Activated CD8-positive, alpha-beta memory T cell treated with anti-CD3 and anti-CD28 coated beads, Interleukin-2, amount 50 U/mL, for 24 hours (primary cell): Measurements from ENCODE around the gene INO80D.
"Not testable (repeated sequence)": the region's sequence is repeated elsewhere in the genome, so short reads cannot be mapped to it uniquely, and the experiment has no call there.

ENCODE experiments used
- DNase-seq: peaks from one replicate; pipeline ENCODE4 v3.0.0-alpha.2; 2020; ENCODE audit errors: extremely low read depth

Gene INO80D, protein sequence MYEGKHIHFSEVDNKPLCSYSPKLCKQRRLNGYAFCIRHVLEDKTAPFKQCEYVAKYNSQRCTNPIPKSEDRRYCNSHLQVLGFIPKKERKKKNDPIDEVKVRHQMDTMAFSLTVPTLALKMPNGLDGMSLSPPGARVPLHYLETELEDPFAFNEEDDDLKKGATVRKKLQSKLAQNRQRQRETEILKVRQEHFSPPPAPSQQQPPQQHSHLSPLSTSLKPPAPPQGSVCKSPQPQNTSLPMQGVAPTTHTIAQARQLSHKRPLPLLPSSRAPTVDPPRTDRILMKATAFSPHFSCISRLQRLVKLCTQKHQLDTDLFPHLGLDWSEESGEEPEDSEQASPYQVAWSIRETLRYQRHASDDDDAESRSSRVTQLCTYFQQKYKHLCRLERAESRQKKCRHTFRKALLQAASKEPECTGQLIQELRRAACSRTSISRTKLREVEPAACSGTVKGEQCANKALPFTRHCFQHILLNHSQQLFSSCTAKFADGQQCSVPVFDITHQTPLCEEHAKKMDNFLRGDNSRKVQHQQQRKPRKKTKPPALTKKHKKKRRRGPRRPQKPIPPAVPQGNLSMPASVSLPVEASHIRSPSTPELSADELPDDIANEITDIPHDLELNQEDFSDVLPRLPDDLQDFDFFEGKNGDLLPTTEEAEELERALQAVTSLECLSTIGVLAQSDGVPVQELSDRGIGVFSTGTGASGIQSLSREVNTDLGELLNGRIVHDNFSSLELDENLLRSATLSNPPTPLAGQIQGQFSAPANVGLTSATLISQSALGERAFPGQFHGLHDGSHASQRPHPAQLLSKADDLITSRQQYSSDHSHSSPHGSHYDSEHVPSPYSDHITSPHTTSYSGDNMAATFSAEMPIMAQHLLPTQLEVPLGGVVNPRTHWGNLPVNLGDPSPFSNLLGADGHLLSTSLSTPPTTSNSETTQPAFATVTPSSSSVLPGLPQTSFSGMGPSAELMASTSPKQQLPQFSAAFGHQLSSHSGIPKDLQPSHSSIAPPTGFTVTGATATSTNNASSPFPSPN

GRCh38 chr2:206085742-206086445, at the start of gene INO80D:
TSS of gene INO80D (minus strand) at chr2:206086174. CDS start at chr2:206063016, 23,158 bp downstream.
- peak; percentile 60 for DNase-seq

GRCh38 chr2:206127656-206128055, 41.7 kb upstream of the INO80D start:
- no peak for DNase-seq

- DNase-seq: no peak
Observed at GRCh38 chr2:206125901-206126300, 39.9 kb upstream of the INO80D start.

DNA sequence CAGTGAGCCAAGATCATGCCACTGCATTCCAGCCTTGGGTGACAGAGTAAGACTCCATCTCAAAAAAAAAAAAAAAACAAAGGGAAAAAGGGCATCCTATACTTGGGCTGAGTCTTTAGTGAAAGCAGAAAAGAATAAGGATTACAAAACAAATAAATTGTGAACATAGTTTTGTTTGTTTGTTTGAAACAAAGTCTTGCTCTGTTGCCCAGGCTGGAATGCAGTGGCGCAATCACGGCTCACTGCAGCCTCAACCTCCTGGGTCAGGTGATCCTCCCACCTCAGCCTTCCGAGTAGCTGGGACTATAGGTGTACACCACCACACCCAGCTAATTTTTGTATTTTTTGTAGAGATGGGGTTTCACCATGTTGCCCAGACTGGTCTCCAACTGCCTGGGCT, 36.6 kb upstream of the INO80D start:
- not testable (repeated sequence) for DNase-seq

GRCh38 chr2:206116278-206116677, 30.3 kb upstream of the INO80D start:
- DNase-seq: no peak

DNA sequence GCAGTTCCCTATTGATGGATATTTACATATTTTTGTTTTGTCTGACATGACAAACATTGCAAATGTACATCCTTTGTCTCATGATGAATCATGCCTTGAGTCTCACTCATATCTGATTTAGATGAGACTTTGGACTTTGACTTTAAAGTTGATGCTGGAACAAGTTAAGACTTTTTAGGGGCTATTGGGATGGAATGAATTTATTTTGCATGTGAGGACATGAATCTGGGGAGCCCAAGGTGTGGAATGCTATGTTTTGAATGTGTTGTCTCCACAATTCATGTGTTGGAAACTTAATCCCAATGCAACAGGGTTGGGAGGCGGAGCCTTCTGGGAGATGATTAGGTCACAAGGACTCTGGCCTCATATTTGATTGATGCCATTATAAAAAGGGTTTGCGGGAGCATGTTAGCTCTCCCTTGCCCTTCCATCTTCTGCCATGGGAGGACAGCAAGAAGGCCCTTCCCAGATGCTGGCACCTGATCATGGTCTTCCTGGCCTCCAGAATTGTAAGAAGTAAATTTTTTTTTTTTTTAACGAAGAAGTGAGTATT, 29.1 kb upstream of the INO80D start:
- DNase-seq: no peak

DNA sequence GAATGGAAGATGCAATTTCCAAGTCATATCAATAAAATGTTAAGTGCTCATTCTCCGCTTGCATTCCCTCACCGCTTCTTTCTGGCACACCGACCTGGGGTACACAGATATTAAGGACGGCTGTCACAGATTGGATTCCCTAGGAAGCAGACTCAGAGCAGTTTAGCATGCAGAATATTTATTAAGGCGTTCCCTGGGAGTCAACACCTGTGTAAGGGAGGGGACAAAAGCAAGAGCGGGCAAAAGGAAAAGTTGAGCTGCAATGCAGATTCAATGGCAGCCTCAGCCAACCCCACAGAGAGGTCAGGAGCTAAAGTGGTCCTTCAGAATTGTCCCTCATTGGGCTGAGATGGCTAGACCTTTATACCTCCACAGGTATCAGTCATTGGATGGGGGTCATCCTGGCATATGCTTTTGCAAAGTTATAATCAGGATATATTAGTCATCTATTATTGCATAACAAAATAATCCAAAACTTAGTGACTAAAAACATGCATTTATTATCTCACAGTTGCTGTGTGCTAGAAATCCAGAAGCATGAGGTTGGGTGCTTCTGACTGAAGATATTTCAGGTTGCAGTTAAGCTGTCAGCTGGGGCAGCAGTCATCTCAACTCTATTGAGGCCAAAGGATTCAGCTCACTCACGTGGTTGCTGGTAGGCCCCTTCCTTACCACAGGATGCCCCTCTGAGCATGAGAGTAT, 27.0 kb upstream of the INO80D start:
- no peak for DNase-seq

GRCh38 chr2:206112108-206112507, 26.1 kb upstream of the INO80D start:
- no peak for DNase-seq

- no peak for DNase-seq
Observed at GRCh38 chr2:206108713-206109112, 22.7 kb upstream of the INO80D start.

DNA sequence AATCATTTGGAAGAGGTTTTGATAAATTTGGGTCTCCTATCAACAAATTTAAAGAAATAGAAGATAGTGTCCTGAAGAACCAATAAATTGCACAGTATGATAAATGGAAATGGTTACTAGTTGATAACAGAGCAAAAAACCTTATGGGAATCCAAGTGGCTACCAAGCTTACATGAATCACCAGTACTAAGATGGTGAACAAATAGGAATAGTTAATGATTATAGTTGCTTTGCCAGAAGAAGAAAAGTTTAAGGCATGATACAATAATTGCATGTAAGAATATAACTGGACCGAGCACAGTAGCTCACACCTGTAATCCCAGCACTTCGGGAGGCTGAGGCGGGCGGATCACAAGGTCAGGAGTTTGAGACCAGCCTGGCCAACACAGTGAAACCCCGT, 19.6 kb upstream of the INO80D start:
- DNase-seq: no peak

GRCh38 chr2:206105038-206105437, 19.1 kb upstream of the INO80D start:
- DNase-seq: no peak

- DNase-seq: not testable (repeated sequence)
Observed at GRCh38 chr2:206098872-206099271, 12.9 kb upstream of the INO80D start.

DNA sequence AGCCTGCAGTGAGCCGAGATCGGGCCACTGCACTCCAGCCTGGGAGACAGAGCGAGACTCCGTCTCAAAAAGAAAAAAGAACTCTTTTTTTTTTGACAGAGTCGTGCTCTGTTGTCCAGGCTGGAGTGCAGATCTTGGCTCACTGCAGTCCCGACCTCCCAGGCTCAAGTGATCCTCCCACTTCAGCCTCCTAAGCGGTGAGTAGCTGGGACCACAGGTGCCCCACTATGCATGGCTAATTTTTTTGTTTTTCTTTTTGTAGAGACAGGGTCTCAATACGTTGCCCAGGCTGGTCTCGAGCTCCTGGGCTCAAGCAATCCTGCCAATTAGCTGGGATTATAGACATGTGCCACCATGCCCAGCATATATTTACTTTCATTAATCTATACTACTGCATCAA, 12.5 kb upstream of the INO80D start:
- DNase-seq: no peak

DNA sequence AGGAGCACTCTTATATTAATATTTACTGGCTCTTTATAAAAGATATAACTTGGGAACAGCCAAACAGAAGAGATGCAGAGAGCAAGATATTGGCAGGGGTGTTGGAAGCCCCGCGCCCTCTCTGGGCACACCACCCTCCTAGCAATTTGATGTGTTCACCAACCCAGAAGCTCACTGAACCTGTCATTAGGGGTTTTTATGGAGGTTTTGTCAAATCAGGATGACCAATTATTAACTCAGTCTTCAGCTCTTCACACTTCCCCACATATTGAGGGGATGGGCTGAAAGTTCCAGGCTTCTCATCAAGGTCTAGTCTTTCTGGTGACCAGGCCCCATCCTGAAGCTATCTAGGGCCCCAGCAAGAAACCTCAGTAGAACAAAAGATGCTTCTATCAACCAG, 10.9 kb upstream of the INO80D start:
- no peak for DNase-seq

DNA sequence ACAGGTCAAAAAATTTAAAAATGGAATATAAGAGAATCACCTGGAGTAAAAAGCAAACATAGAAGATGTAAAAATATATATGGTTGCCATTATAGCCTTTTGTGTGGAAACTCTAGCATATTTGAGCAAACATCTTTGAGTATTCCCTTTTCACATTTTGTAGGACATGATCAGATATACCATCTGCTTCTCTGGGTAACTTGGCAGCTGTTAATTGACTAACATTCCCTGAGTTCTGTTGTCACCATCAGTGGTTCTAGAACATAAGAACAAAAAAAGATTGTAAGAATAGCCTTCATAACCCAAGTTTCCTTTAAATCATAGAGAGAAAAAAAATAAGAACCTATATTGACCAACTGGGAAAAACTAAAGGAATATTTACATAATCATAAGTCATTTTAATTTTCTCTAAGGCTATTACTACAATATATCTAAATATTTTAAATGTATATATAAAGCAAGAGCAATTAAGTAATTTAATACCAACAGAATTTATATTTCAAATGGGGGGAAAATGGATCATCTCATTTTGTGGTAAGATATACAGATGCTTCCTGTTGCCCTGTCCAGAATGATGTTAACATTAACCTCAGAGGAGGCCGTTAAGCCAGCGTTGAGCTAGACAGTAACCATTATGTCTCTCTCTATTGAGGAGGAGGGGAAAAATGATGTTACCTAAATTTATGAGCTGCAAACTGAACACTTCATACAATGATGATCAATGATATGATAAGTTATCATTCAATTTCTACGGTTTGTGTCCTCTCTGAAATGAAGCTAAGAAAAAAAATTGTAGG, 9.8 kb upstream of the INO80D start:
- no peak for DNase-seq

DNA sequence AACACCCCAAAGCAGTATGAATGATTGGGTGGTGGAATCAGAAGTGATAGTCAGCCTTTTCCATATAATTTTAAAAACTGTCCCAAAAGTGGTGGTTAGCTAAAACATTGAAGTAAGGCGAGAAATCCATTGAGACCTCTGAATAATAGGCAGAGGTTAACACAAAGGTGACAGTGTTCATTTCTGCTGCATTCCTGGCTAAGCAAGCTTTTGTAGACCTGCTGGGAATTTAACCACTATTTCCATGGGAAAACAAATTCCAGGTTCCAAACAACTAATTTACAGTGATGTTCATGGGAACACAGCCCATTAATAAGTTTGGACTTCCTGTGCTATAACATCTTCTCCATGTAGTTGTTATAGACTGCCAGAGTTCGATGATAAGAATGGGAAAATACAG, 6.3 kb upstream of the INO80D start:
- no peak for DNase-seq

GRCh38 chr2:206088248-206088647, 2.3 kb upstream of the INO80D start:
- no peak for DNase-seq

DNA sequence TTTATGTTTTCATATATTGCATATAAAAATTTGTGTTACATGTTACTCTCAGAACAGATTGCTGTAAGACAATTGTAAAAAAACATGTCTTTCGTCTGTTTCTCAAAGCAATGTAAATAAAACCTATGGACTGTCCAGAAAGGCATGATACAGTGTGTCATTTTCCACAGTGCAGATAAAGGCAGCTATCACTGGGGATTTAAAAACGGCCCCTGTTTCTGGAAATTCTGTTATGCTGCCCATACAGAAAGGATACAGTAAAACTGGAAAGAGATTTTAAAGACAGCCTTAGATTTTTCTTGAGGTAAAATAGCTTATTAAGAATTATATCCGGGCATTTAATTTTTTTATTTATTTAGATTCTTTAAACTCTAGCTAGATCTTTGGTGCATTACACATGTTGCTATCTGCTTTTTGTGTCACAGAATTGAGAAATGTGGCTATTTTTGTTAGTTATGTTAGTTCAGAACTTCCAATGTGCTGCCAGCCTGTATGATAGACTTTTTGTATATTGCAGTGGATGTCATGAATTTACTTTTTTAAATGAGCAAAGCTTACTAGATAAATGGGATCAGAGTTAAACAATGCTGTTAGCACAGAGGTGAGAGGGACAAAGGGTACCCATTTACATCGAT, 859 bp upstream of the INO80D start:
- DNase-seq: no peak

GRCh38 chr2:206084870-206085741, 868 bp downstream of the INO80D start:
- no peak for DNase-seq
